NCI-H82 treated with DMSO at 0.1 percent for 48 hours (cell line): ENCODE data around the gene GDPD3.

Experiments used
- DNase-seq: peaks from one replicate; lab custom pipeline; 2025; ENCODE audit not compliant: unreplicated experiment; lab: John Stamatoyannopoulos, UW

The GDPD3 gene

GRCh38 chr16:30060836-30061554, 52.3 kb downstream of the GDPD3 start:
- DNase-seq, result no peak

GRCh38 chr16:30060346-30060745, 53.0 kb downstream of the GDPD3 start:
- peak; percentile 42 for DNase-seq

GRCh38 chr16:30054959-30055553, 58.3 kb downstream of the GDPD3 start:
- peak; percentile 33 for DNase-seq
